ENCODE measurements around the gene SNX21. TPM values are rescaled to one million over a fixed set of nuclear protein-coding genes. Genes with fewer than 3 reads are reported as not detected.
"Not testable (repeated sequence)": the region's sequence is repeated elsewhere in the genome, so short reads cannot be mapped to it uniquely, and the experiment has no call there.

The SNX21 gene
- total RNA-seq, 4 donors from 2014 or later: 54.0 to 78.5 (median 63.5) TPM

- no peak for DNase-seq (ENCODE audit: extremely low spot score)
- TF ChIP-seq CTCF (IDR thresholded peaks at IDR 0.05): no peak
- TF ChIP-seq EP300 (IDR thresholded peaks at IDR 0.05): no peak
- no peak for TF ChIP-seq POLR2AphosphoS5 (IDR thresholded peaks at IDR 0.05)
- TF ChIP-seq POLR2A (IDR thresholded peaks at IDR 0.05; ENCODE audit: low read depth): no peak
- intact Hi-C loops (cut with DNase I): no loop called here
Measured at GRCh38 chr20:45867819-45868176, 34.2 kb downstream of the SNX21 start.

GRCh38 chr20:45872626-45873025, 39.0 kb downstream of the SNX21 start:
- no peak overlapping the region for H3K4me3 ChIP-seq
- no peaks in the 10 kb centered on the region for H3K9me3 ChIP-seq
- DNase-seq (ENCODE audit: extremely low spot score): no peak
- H3K27me3 ChIP-seq: no peaks in the 10 kb centered on the region
- no peak overlapping the region for H3K27ac ChIP-seq (replicated peaks in 1 of 4)
- intact Hi-C loops (cut with DNase I): no loop called here
- H3K4me1 ChIP-seq: peaks cover 0 to 4% (median 4%) of the 10 kb centered on the region in 4 donors
- peaks cover 0 to 16% (median 12%) of the 10 kb centered on the region in 4 donors for H3K36me3 ChIP-seq
- 98% methylated on average over 4 of the region's 4 CpGs for WGBS
- TF ChIP-seq POLR2A (IDR thresholded peaks at IDR 0.05; ENCODE audit: low read depth): no peak
- TF ChIP-seq POLR2AphosphoS5 (IDR thresholded peaks at IDR 0.05): no peak
- TF ChIP-seq CTCF (IDR thresholded peaks at IDR 0.05): no peak
- no peak for TF ChIP-seq EP300 (IDR thresholded peaks at IDR 0.05)

More at GRCh38 chr20:45867819-45868176, 34.2 kb downstream of the SNX21 start:
- H3K4me1 ChIP-seq: peaks cover 0 to 12% (median 10%) of the 10 kb centered on the region in 4 donors
- no peaks in the 10 kb centered on the region for H3K27me3 ChIP-seq
- no peaks in the 10 kb centered on the region for H3K9me3 ChIP-seq
- H3K4me3 ChIP-seq: no peak overlapping the region
- peaks cover 0 to 3% (median 0%) of the 10 kb centered on the region in 4 donors for H3K36me3 ChIP-seq
- H3K27ac ChIP-seq (replicated peaks in 1 of 4): peak overlapping the region in 1 of 4 donors; percentile 19

GRCh38 chr20:45873409-45874103, 40.0 kb downstream of the SNX21 start:
- Histone ChIP-seq H3K4me1 (no peaks in the 10 kb centered on the region), H3K4me3 (no peak overlapping the region), H3K27ac (replicated peaks in 1 of 4) (no peak overlapping the region), H3K36me3 (peaks cover 0 to 25% (median 21%) of the 10 kb centered on the region in 4 donors), H3K9me3 (no peaks in the 10 kb centered on the region), H3K27me3 (no peaks in the 10 kb centered on the region)
- TF ChIP-seq POLR2A (IDR thresholded peaks at IDR 0.05; ENCODE audit: low read depth) (no peak), CTCF (IDR thresholded peaks at IDR 0.05) (no peak), EP300 (IDR thresholded peaks at IDR 0.05) (no peak), POLR2AphosphoS5 (IDR thresholded peaks at IDR 0.05) (no peak)
- intact Hi-C loops (cut with DNase I): no loop called here
- no peak for DNase-seq (ENCODE audit: extremely low spot score)
- WGBS: 89% methylated on average over 1 of the region's 1 CpG

GRCh38 chr20:45874104-45874481, 40.5 kb downstream of the SNX21 start:
- H3K27me3 ChIP-seq; H3K4me1 ChIP-seq; H3K27ac ChIP-seq (replicated peaks in 1 of 4); DNase-seq (ENCODE audit: extremely low spot score); H3K9me3 ChIP-seq; intact Hi-C loops (cut with DNase I); H3K4me3 ChIP-seq: not testable (repeated sequence)
- H3K36me3 ChIP-seq: peaks cover 0 to 27% (median 24%) of the 10 kb centered on the region in 4 donors
- WGBS: 97% methylated on average over 10 of the region's 10 CpGs

- DNase-seq (ENCODE audit: extremely low spot score): no peak
- no peak overlapping the region for H3K4me3 ChIP-seq
- H3K36me3 ChIP-seq: peaks cover 0 to 25% (median 23%) of the 10 kb centered on the region in 4 donors
- H3K9me3 ChIP-seq: no peaks in the 10 kb centered on the region
- WGBS: 81% methylated on average over 4 of the region's 4 CpGs
- H3K4me1 ChIP-seq: no peaks in the 10 kb centered on the region
- TF ChIP-seq CTCF (IDR thresholded peaks at IDR 0.05) (no peak), POLR2A (IDR thresholded peaks at IDR 0.05; ENCODE audit: low read depth) (no peak), EP300 (IDR thresholded peaks at IDR 0.05) (no peak), POLR2AphosphoS5 (IDR thresholded peaks at IDR 0.05) (no peak)
- intact Hi-C loops (cut with DNase I): no loop called here
- H3K27ac ChIP-seq (replicated peaks in 1 of 4): no peak overlapping the region
- no peaks in the 10 kb centered on the region for H3K27me3 ChIP-seq
Measured at GRCh38 chr20:45874576-45874975, 41.0 kb downstream of the SNX21 start.
